ENCODE measurements around the gene IFNAR1. TPM values are rescaled to one million over a fixed set of nuclear protein-coding genes. Genes with fewer than 3 reads are reported as not detected.
"Not testable (repeated sequence)": the region's sequence is repeated elsewhere in the genome, so short reads cannot be mapped to it uniquely, and the experiment has no call there.

Gene IFNAR1
- total RNA-seq, 1 donor from 2014 or later: 15.5 TPM

DNA sequence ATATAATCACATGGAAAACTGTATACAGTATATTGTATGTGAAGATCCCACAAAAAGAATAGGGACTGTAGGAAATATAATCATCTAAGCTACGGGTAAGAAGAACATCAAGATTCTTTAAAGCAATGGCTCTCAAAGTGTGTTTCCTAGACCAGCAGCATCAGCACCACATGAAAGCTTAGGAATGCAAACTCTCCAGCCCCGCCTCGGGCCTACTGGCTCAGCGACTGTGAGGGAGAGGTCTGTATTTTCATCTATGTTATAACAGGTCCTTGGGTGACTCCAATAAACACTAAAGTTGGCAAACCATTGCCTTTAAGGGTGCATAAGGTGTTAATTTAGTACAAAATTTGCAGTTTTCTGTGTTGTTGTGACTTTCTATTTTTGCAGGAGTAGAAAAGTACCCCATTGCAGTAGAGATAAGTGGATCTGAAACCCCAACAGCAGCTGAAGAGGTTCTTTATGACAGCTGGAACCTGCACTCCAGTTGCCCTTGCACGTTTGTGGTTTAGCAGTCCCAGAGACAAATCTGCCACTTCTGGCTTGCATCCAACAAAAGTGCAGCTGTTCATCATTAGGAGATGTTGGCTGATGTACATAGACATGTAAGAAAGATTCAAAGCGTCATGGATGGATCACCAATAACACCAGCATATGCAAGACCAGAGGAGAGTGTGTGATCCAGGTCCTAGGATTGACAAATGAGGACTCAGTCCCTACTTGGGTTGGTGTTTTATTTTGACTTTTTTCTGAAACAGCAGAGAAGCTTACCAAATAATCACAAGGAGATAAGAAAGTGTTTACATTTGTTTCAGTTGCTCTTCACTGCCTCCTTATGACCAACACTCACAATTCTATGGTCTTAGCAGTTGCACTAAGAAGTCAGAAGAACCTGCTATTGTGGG lies 15.9 kb upstream of the IFNAR1 start:
- no peak for ATAC-seq

DNA sequence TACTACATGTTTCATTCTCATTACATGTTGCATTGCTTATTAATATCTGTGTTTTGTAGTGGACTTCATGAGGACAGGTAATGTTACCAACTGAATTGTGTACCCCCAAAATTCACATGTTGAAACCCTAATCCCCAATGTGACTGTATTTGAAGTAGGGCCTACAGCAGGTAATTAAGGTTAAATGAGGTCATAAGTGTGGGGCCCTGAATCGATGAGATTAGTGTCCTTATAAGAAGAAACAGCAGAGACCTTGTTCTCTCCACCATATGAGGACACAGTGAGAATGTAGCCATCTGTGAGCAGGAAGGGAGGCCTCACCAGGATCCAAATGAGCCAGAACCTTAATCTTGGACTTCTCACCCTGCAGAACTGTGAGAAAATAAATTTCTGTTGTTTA lies 15.0 kb upstream of the IFNAR1 start:
- no peak for ATAC-seq

DNA sequence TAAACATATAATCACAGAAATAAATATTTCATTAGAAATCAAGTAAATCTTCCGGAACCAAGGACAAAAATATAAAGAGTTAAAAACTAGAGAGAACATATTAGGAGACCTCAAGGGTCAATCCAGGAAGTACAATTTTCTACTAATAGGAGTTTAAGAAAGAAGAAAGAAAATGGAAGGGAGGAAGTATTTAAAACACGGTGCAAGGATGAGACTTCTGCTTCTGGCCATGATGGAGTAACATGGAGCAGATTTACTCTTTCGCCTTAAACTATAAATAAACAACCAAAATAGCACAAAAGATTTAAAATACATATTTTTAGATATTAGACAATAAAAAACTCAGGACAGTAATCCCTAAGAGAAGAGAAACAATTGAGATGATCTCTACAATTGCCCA lies 12.6 kb upstream of the IFNAR1 start:
- ATAC-seq: no peak

DNA sequence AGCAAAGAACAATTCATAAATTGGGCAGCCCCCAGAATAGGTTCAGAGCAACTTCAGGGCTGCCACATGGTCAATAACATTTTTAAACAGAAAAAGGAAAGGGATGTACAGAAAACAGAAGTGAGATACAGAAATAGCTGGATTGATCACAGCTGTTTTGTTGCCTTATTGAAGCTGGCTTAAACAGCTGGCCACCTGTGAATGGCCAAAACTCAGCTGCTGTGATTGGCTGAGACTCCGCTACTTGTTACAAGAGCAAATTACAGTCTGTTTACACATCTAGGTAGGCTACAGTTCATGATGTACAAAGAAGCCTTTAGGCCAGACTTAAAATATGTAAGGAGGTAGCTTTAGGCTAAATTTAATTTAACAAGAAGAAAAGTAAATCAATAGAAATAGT lies 11.6 kb upstream of the IFNAR1 start:
- ATAC-seq: no peak

DNA sequence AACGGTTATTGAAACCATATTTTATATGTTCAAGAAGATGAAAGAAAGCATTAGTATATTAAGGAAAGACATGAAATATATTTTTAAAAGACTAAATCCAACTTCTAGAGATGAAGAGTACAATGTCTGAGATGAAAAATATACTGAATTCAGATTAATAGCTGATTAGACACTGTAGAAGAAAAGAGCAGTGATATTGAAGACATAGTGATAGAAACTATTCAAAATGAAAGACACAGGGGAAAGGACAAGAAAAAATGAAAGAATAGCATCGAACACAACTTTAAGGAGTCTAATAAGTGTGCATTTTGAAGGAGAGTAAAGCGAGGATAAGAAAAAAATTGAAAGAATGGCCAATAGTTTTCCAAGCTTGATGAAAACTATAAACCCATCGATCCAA lies 11.2 kb upstream of the IFNAR1 start:
- no peak for ATAC-seq

DNA sequence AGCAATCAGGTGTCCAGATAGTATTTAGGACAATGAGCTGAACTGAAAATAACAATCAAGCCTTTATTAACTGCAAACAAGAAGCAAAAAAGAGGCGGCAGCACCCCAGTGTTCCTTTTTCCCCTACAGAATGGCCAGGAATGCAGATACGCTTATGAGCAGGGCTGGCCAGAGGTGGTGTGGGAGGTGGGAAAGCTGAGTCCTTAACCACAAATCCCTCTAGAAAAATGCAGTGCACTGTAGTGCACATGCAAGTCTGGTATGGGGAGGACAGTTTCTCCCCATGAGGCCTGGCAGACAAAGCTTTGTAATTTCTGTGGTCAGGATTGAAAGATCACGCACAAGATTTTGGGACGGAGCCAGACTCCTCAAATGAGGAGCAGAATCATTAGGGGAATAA lies 10.7 kb upstream of the IFNAR1 start:
- ATAC-seq: no peak

DNA sequence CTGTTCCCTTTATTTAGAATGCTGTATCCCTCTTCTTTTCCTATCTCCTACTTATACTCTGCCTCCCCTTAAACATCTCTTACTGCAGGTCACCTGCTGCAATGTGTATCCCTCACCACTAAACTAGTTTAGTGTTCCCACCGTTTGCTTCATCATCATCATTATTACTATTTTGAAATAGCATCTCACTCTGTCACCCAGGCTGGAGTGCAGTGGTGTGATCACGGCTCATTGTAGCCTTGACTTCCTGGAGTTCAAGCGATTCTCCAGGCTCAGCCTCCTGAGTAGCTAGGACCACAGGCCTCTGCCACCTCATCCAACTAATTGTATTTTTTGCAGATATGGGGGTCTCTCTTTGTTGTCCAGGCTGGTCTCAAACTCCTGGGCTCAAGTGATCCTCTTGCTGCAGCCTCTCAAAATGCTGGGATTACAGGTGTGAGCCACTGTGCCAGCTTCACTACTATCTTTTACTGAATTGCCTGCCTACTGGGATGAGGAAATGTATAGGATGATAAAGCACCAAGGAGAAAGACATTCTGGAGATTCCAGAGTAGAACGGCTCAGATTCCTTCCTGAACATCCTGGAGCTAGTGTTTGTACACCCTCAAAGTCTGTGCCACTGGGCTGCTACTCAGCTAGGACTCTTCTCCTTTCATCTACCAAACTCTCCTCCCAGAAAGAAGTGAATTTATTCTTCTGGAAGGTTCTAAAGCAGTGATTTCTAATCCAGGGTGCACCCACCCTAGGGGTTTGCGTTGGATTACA lies 8.6 kb upstream of the IFNAR1 start:
- ATAC-seq: no peak

DNA sequence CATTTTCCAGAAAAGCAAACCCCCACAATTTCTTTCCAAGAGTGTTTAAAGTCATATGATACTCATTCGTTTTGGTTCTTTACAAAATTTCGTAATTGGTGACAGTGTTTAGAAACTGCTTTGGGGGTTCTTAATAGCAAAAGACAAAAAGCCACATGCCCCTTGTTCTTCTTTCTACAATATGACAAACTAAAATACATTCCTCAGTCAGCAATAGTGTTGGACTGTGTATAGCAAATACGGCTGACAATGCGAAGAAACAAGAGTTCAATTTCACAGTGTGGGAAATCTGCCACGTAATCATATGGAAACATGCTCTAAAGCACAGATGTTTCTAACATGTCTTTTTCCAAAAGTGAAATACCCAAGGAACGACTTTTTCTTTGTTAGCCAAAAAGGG lies 7.6 kb upstream of the IFNAR1 start:
- ATAC-seq: no peak

DNA sequence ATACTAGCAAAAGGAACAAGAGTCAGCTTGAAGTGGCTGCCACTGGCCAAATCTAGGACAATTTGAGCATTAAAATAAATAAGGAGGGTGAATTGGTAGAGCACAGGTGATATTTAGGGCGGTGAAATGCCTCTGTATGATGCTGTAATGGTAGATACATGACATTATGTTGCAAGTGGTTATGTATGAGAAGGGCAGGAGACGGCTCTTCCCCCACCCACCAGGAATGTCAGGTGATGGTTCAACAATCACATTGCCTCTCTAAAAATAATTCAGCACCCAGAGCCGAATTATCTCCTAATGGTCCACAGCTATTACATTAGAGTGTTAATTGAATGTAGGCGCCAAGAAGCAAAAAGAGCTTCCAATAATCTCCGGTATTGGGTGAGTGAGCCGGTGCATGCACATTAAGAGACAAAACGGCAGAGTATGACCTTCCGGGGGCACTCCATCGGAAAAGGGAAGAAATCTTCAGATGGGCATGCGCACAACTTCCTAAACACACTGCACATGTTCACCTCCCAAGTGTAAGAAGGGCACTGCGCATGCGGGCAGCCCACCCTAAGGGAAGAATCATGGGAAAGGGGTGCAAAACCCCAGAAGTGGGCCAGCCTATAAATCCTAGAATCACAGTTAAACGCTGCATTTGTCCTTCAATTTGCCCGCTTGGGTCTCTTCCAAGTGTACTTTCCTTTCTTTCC lies 6.8 kb upstream of the IFNAR1 start:
- no peak for ATAC-seq

DNA sequence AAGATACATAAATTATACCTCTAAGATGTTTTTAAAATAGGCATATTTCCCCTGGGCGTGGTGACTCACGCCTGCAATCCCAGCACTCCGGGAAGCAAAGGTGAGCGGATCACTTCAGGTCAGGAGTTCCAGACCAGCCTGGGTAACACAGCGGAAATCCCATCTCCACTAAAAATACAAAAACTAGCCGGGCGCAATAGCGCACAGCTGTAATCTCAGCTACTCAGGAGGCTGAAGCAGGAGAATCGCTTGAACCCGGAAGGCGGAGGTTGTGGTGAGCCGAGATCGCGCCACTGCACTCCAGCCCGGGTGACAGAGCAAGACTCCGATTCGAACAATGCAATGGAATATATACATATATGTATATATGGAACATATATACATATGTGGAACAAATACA lies 3.8 kb upstream of the IFNAR1 start:
- ATAC-seq: not testable (repeated sequence)

DNA sequence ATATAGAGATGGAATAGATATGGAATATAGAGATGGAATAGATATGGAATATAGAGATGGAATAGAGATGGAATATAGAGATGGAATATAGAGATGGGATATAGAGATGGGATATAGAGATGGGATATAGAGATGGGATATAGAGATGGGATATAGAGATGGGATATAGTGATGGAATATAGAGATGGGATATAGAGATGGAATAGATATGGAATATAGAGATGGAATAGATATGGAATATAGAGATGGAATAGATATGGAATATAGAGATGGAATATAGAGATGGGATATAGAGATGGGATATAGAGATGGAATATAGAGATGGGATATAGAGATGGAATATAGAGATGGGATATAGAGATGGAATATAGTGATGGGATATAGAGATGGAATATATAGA lies 1.2 kb upstream of the IFNAR1 start:
- ATAC-seq: not testable (repeated sequence)

DNA sequence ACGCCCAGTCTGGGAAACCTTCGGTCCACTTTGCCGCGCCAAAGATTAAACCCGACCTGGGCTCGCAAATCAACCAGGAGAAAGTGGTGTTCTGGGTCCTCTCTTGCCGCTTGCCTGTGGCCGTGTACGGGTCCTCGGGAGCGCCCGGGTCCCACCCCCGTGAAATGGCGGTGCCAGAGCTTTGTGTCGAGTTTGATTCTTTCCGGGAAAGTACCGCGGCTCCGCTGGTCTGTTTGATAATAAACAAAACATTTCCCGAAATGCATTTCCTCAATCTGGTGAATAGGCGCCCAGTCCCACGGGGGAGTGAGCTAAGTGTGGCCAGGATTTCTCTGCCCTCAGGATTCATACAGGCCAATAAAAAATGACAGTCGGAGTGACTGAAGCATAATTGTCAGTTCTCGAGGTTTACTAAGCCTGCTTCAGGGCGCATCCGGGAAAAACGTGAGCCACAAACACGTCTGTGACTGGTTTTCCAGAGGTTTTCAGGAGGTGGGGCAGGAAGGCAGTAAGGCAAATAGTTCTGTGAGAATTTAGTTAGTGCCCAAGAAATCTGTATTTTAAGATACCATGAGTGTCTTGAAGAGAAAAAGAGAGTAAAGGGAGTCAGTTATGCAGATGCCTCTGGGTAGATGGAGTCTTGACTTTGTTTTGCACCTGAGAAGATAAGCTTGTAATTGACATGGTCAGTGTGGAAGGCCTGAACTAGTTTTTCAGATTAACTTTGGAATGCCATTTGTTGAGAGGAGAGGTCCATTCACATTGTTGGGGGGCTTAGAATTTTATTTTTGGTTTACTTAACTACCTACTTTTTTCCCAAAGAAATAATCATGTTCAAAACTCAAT lies 675 bp downstream of the IFNAR1 start:
- ATAC-seq: peak; percentile 60

DNA sequence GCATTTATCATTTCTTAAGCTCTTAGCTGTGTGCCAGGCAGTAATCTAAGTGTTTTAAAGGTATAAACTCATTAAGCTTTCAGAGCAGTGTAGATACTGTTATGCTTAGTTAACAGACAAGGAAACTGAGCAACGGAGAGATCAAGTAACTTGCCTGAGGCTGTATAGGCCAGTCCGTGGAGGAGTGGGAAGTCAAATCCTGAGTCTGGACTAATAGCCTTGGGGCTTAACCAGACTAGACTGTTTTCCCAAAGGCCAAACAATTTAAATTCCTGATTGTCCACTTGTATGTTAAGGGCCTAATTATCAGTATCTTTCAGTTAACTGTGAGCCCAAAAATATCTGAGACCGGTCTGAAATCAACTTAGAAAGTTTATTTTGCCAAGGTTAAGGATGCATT lies 2.6 kb downstream of the IFNAR1 start:
- ATAC-seq: no peak

DNA sequence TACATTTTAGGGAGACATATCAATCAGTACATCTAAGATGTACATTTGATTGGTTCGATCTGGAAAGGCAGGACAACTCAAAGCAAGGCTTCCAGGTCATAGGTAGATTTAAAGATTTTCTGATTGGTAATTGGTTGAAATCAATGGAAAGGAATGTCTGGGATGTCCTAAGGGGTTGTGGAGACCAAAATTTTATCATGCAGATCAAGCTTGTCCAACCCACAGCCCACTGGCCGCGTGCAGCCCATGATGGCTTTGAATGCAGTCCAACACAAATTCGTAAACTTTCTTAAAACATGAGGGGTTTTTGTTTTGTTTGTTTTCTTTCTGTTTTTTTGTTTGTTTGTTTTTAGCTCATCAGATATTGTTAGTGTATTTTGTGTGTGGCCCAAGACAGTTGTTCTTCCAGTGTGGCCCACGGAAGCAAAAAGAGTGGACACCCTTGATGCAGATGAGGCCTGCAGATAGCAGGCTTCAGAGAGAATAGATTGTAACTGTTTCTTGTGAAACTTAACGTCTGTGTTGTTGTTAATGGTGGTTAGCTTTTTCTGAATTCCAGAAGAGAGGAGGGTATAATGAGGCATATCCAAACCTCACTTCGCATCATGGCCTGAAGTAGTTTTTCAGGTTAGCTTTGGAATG lies 3.1 kb downstream of the IFNAR1 start:
- ATAC-seq: no peak

DNA sequence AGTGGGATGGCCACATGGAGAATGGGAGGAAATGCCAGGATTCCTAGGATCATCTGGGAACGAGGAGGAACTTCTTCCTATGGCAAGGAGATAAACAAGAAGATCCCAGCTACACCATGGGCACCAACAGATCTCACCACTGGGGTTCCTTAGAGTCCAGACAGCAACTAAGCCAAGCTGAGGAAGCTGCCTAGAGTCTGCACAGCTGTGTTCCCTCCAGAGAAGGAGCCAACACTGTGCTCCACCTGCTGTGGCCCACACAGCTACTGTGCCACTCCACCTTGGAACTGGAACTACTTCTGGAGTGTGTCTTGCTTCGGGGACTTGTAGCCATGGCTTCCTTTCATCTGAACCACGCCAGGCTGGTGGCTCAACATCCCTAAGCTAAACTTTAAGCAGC lies 6.0 kb downstream of the IFNAR1 start:
- ATAC-seq: no peak

DNA sequence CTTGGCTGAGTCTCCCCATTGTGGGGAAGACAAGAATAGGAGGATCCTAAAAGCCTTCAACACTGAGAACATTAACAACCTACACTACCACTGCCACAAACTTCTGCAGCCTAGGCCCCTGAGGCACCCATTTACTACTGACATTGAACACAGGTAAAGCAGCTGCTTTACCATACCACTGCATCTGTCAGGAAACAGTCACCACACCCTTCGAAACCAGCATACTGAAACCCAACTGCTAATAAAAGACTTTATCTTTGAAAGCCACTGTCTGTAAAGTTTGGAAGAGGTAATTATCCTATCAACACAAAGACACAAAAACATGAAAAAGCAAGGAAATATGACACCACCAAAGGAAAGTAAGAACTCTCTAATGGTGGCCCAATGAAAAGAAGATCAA lies 7.4 kb downstream of the IFNAR1 start:
- ATAC-seq: no peak

DNA sequence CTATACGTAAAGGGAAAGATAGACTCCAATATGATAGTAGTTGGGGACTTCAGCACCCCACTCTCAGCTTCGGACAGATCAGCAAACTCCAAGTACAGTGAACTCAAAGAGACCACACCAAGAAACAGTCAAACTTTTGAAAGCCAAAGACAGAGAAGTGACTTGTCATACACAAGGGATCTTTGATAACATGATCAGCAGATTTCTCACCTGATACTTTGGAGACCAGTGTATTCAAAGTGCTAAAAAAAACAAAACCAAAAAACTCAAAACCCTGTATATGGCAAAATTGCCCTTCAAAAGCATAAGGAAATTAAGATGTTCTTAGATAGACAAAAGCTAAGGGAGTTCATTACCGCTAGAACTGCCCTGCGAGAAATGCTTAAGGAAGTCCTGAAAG lies 9.4 kb downstream of the IFNAR1 start:
- no peak for ATAC-seq

DNA sequence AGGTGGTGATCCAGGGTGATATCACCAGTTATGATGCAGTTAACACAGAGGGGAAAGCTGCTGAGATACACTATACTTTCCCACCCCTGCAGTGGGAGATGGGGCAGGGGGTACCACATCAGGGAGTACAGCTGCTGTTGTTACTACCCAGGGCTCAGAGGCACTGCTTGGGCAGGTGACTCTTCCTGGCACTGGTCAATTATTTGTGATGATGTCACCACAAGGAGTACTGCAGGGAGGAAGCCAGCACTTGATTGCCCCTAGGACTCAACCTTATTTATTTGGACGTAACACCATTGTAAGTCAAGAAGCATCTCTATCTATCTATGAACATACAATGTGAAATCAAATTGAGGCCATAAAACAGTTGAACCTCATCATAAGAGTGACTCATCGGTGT lies 10.1 kb downstream of the IFNAR1 start:
- no peak for ATAC-seq

DNA sequence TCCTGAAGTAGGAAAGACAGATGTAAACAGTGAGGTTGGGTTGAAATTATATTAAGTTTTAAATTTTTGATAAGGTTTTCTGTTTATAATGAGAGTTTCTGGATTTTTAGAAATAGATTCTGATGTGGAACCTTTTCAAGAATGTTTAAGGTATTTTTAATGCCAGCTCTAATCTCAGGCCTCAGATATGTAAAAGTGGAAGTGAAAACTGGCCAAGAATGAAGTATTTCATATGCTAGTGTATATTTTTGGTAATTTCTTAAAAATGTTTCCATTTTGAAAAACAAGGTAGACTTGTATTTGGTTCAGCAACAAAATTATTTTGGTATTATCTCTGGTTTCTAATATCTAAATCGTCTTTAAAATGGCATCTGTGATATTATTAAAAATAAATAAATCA lies 14.4 kb downstream of the IFNAR1 start:
- ATAC-seq: no peak

DNA sequence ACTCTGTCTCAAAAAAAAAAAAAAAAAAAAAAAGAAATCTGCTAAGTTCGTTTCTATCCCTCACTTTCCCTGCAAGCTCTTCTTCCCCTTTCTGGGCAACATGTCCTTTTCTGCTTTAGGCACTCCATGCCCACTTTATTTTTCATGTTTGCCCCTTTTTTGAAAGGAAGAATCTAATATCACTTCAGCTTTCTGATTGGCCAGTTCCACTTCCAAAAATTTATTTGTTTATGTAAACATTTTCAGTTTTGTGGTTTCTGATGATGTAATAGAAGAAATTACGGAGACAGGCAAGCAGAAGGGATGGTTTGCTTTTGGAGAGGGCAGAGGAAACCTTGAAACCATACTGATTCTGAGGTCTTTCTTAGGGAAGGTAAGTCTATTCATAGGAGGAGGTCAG lies 15.1 kb downstream of the IFNAR1 start:
- ATAC-seq: no peak

DNA sequence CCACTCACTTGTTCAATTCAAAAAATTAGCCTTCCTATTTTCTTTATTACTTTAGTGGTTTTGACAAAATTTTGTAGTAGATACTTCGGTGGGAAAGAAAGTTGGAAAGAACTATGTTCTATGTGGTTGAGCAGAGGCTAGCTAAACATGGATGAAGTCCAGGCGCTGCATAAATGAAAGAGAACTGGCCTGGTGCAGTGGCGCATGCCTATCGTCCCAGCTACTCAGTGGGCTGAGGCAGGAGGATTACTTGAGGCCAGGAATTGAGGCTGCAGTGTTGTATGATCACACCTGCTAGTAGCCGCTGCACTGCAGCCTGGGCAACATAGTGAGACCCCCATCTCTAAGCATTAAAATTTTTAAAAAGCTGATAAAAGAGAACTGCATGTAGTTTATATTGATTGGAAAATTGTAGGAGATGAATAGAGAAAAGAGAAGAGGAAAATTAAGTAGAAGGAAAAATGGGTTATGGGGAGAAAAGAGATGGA lies 21.0 kb downstream of the IFNAR1 start:
- no peak for ATAC-seq

DNA sequence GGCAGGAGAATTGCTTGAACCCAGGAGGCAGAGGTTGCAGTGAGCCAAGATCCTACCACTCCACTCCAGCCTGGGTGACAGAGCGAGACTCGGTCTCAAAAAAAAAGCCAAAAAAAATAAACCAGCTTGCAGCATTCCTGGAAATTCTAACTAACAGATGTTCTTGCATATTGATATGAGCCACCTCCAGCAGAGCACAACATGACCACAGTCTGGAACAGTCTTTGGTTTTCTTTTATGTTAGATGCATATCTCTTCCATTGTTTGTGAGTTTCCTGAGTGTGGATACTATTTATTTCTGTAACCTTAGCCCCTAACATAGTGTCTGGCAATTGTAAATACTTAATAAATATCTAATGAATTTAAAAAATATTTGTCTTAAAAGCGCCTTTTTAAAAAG lies 23.9 kb downstream of the IFNAR1 start:
- ATAC-seq: no peak

Measured in esophagus mucosa (tissue), 1 donor.